Measurements from ENCODE around the gene FCSK.

The FCSK gene

GRCh38 chr16:70496513-70496912 is 42.1 kb downstream of the FCSK start:
- Histone ChIP-seq H3K27me3 (ENCODE audit: low read length) (no peaks in the 10 kb centered on the region), H3K27ac (ENCODE audit: low read depth, low read length) (no peak overlapping the region), H3K4me2 (ENCODE audit: low read depth, low read length, poor library complexity, severe bottlenecking) (no peak overlapping the region)

GRCh38 chr16:70508752-70509151 is 54.4 kb downstream of the FCSK start:
- TF ChIP-seq, protein P1, sequence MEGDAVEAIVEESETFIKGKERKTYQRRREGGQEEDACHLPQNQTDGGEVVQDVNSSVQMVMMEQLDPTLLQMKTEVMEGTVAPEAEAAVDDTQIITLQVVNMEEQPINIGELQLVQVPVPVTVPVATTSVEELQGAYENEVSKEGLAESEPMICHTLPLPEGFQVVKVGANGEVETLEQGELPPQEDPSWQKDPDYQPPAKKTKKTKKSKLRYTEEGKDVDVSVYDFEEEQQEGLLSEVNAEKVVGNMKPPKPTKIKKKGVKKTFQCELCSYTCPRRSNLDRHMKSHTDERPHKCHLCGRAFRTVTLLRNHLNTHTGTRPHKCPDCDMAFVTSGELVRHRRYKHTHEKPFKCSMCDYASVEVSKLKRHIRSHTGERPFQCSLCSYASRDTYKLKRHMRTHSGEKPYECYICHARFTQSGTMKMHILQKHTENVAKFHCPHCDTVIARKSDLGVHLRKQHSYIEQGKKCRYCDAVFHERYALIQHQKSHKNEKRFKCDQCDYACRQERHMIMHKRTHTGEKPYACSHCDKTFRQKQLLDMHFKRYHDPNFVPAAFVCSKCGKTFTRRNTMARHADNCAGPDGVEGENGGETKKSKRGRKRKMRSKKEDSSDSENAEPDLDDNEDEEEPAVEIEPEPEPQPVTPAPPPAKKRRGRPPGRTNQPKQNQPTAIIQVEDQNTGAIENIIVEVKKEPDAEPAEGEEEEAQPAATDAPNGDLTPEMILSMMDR (IDR thresholded peaks at IDR 0.05; ENCODE audit: insufficient read depth, low read length, poor library complexity, severe bottlenecking), result no peak
- no peak for TF ChIP-seq EZH2phosphoT487 (conservative IDR thresholded peaks at IDR 0.05; ENCODE audit: low read length)
- Histone ChIP-seq H3K27me3 (ENCODE audit: low read length) (no peaks in the 10 kb centered on the region), H3K79me2 (ENCODE audit: insufficient read depth, low read length) (no peaks in the 10 kb centered on the region), H2AFZ (ENCODE audit: low read depth, low read length, severe bottlenecking) (peak overlapping the region; percentile 15), H3K9me2 (replicated peaks; ENCODE audit: insufficient read depth, low read length) (no peaks in the 10 kb centered on the region), H3F3A (ENCODE audit: insufficient read depth) (0 out of 2 replicates have a peak, but pooled peaks cover 6% of the 10 kb centered on the region), H3K4me2 (ENCODE audit: low read depth, low read length, poor library complexity, severe bottlenecking) (peak overlapping the region; percentile 27), H3K36me3 (ENCODE audit: low read length) (no peaks in the 10 kb centered on the region), H3K9me3 (ENCODE audit: insufficient read depth, low read length) (no peaks in the 10 kb centered on the region), H3K27ac (ENCODE audit: low read depth, low read length) (peak overlapping the region; percentile 35; the same call in 1 of the 2 replicates), H3K4me3 (ENCODE audit: insufficient read depth, low read length, poor library complexity, severe bottlenecking) (no peak overlapping the region), H3K9ac (ENCODE audit: low read length) (no peak overlapping the region; the same call in 1 of the 2 replicates), H4K20me1 (ENCODE audit: low read depth, low read length) (no peaks in the 10 kb centered on the region)

More at GRCh38 chr16:70496513-70496912, 42.1 kb downstream of the FCSK start:
- TF ChIP-seq, protein P1 (IDR thresholded peaks at IDR 0.05; ENCODE audit: insufficient read depth, low read length, poor library complexity, severe bottlenecking), result no peak
- no peak for TF ChIP-seq EZH2phosphoT487 (conservative IDR thresholded peaks at IDR 0.05; ENCODE audit: low read length)
- Histone ChIP-seq H3F3A (ENCODE audit: insufficient read depth) (no peaks in the 10 kb centered on the region; the same call in 1 of the 2 replicates), H3K9me2 (replicated peaks; ENCODE audit: insufficient read depth, low read length) (no peaks in the 10 kb centered on the region), H4K20me1 (ENCODE audit: low read depth, low read length) (no peaks in the 10 kb centered on the region), H3K9me3 (ENCODE audit: insufficient read depth, low read length) (no peaks in the 10 kb centered on the region), H3K9ac (ENCODE audit: low read length) (no peak overlapping the region), H3K36me3 (ENCODE audit: low read length) (no peaks in the 10 kb centered on the region), H2AFZ (ENCODE audit: low read depth, low read length, severe bottlenecking) (no peak overlapping the region), H3K79me2 (ENCODE audit: insufficient read depth, low read length) (no peaks in the 10 kb centered on the region), H3K4me3 (ENCODE audit: insufficient read depth, low read length, poor library complexity, severe bottlenecking) (no peak overlapping the region)

GRCh38 chr16:70510216-70510615 is 55.8 kb downstream of the FCSK start:
- no peaks in the 10 kb centered on the region for H3K27me3 ChIP-seq (ENCODE audit: low read length)
- no peaks in the 10 kb centered on the region for H3K79me2 ChIP-seq (ENCODE audit: insufficient read depth, low read length)
- no peak overlapping the region for H3K9ac ChIP-seq (ENCODE audit: low read length)
- TF ChIP-seq EZH2phosphoT487 (conservative IDR thresholded peaks at IDR 0.05; ENCODE audit: low read length), result no peak
- TF ChIP-seq, protein P1 (IDR thresholded peaks at IDR 0.05; ENCODE audit: insufficient read depth, low read length, poor library complexity, severe bottlenecking), result no peak
- H2AFZ ChIP-seq (ENCODE audit: low read depth, low read length, severe bottlenecking), result no peak overlapping the region
- H3K4me2 ChIP-seq (ENCODE audit: low read depth, low read length, poor library complexity, severe bottlenecking), result no peak overlapping the region
- H3F3A ChIP-seq (ENCODE audit: insufficient read depth), result 0 out of 2 replicates have a peak, but pooled peaks cover 6% of the 10 kb centered on the region
- H3K9me2 ChIP-seq (replicated peaks; ENCODE audit: insufficient read depth, low read length), result no peaks in the 10 kb centered on the region
- no peaks in the 10 kb centered on the region for H3K36me3 ChIP-seq (ENCODE audit: low read length)
- no peaks in the 10 kb centered on the region for H3K9me3 ChIP-seq (ENCODE audit: insufficient read depth, low read length)
- H3K27ac ChIP-seq (ENCODE audit: low read depth, low read length), result no peak overlapping the region
- H3K4me3 ChIP-seq (ENCODE audit: insufficient read depth, low read length, poor library complexity, severe bottlenecking), result no peak overlapping the region
- H4K20me1 ChIP-seq (ENCODE audit: low read depth, low read length), result no peaks in the 10 kb centered on the region

Data from SU-DHL-6 (cell line).